Esophagus squamous epithelium (tissue), 5 donors: ENCODE measurements around the gene KHNYN. TPM values are rescaled to one million over a fixed set of nuclear protein-coding genes. Genes with fewer than 3 reads are reported as not detected.
"Not testable (repeated sequence)": the region's sequence is repeated elsewhere in the genome, so short reads cannot be mapped to it uniquely, and the experiment has no call there.

ENCODE experiments used
- DNase-seq: peaks from one replicate; lab custom pipeline; 2025; lab: John Stamatoyannopoulos, UW
- H3K27ac ChIP-seq, 4 donors: fragments of 200-600 bp; sonication (generic); one replicate each; pipeline ENCODE4 v1.5.1; 2016 to 2019; ENCODE audit warnings: mild to moderate bottlenecking in 1 of 4
- H3K27me3 ChIP-seq, 4 donors: fragments of 200-600 bp; sonication (generic); 1 replicate in 3 of 4; 2 replicates in 1 of 4; pipeline versions ENCODE4 v1.5.1 to v1.6.0; 2017 to 2021; ENCODE audit warnings: antibody characterized with exemption in 1 of 4
- H3K36me3 ChIP-seq, 3 donors: fragments of 200-600 bp; sonication (generic); one replicate each; pipeline ENCODE4 v1.5.1; 2016 to 2019
- H3K4me1 ChIP-seq, 3 donors: fragments of 200-600 bp; sonication (generic); one replicate each; pipeline ENCODE4 v1.5.1; 2017 to 2019
- H3K4me3 ChIP-seq, 4 donors: fragments of 200-600 bp; sonication (generic); 1 replicate in 3 of 4; 2 replicates in 1 of 4; pipeline ENCODE4 v1.5.1; 2016 to 2019; ENCODE audit warnings: mild to moderate bottlenecking in 2 of 4, moderate library complexity in 1 of 4
- H3K9me3 ChIP-seq, 3 donors: fragments of 200-600 bp; sonication (generic); one replicate each; pipeline ENCODE4 v1.5.1; 2016 to 2019
- CTCF ChIP-seq, 6 experiments: fragments of 450-650 bp in 4 of 6; fragments of 200-600 bp in 2 of 6; sonication (generic) in 2 of 6; IDR thresholded peaks; one replicate each; pipeline ENCODE4 v1.5.1; 2016 to 2019; ENCODE audit warnings: antibody characterized with exemption in 6 of 6, mild to moderate bottlenecking in 4 of 6, moderate library complexity in 4 of 6
- POLR2A ChIP-seq, 4 donors: fragments of 450-650 bp; IDR thresholded peaks; one replicate each; pipeline ENCODE4 v1.6.1; 2017; ENCODE audit warnings: antibody characterized with exemption in 4 of 4, mild to moderate bottlenecking in 4 of 4, moderate library complexity in 3 of 4
- WGBS, 2 donors: methylation state at CpG; one replicate each; pipeline ENCODE4 v1.1.5; 2018; 5-methylcytosine and 5-hydroxymethylcytosine counted together
- intact Hi-C: fragments of 100-400 bp; cut with DNase I; formaldehyde crosslinking; loops from one replicate; pipeline ENCODE4 v1.15.0; 2022
- total RNA-seq, 4 donors: library from RNA; depleted of rRNA; stranded (reverse); fragments of >200 nt; gene quantifications; one replicate each; pipeline ENCODE4 v1.1.0, GENCODE V29; 2016
- donor health status: DM: yes; HTN: yes; CAD: no.

Gene KHNYN
- total RNA-seq, 4 donors from 2014 or later, result 35.6 to 68.9 (median 42.9) TPM

- Histone ChIP-seq H3K4me1 (no peaks in the 10 kb centered on the region), H3K9me3 (no peaks in the 10 kb centered on the region), H3K27me3 (no peaks in the 10 kb centered on the region), H3K27ac (no peak overlapping the region), H3K4me3 (no peak overlapping the region), H3K36me3 (no peaks in the 10 kb centered on the region)
- 87 to 91% methylated on average over 3 of the region's 3 CpGs for whole genome bisulfite sequencing, 2 donors
- no peak for TF ChIP-seq CTCF (IDR thresholded peaks at IDR 0.05)
- intact Hi-C loops, result no loop called here
- no peak for DNase-seq
These were observed 36.1 kb downstream of the KHNYN start for GRCh38 chr14:24465805-24466204.

GRCh38 chr14:24470450-24470849 is 40.7 kb downstream of the KHNYN start:
- H3K9me3 ChIP-seq, H3K4me3 ChIP-seq, H3K27ac ChIP-seq, H3K36me3 ChIP-seq, H3K4me1 ChIP-seq, DNase-seq, intact Hi-C loops, H3K27me3 ChIP-seq: not testable (repeated sequence)
- 89 to 90% methylated on average over 2 of the region's 2 CpGs for WGBS, 2 donors

- intact Hi-C loops, result no loop called here
- WGBS, 2 donors, result 80% methylated on average over 8 of the region's 12 CpGs; no CpG with 5 or more reads in 1 of the 2 donors
- TF ChIP-seq CTCF (IDR thresholded peaks at IDR 0.05), result no peak
- TF ChIP-seq POLR2A (IDR thresholded peaks at IDR 0.05), result no peak
These were observed 43.5 kb downstream of the KHNYN start for GRCh38 chr14:24473211-24473610.

GRCh38 chr14:24475261-24475660 is 45.5 kb downstream of the KHNYN start:
- H3K27ac ChIP-seq, result no peak overlapping the region
- H3K4me3 ChIP-seq, result no peak overlapping the region
- H3K36me3 ChIP-seq, result no peaks in the 10 kb centered on the region
- no peaks in the 10 kb centered on the region for H3K9me3 ChIP-seq
- DNase-seq, result no peak
- intact Hi-C loops, result no loop called here
- WGBS, 2 donors, result 57 to 81% methylated on average over 4 of the region's 4 CpGs
- TF ChIP-seq POLR2A (IDR thresholded peaks at IDR 0.05), result no peak
- TF ChIP-seq CTCF (IDR thresholded peaks at IDR 0.05), result no peak
- H3K4me1 ChIP-seq, result no peaks in the 10 kb centered on the region
- no peaks in the 10 kb centered on the region for H3K27me3 ChIP-seq

More at GRCh38 chr14:24473211-24473610, 43.5 kb downstream of the KHNYN start:
- DNase-seq, result no peak
- H3K27me3 ChIP-seq, result no peaks in the 10 kb centered on the region
- H3K4me1 ChIP-seq, result no peaks in the 10 kb centered on the region
- H3K9me3 ChIP-seq, result no peaks in the 10 kb centered on the region
- no peaks in the 10 kb centered on the region for H3K36me3 ChIP-seq
- no peak overlapping the region for H3K4me3 ChIP-seq
- H3K27ac ChIP-seq, result no peak overlapping the region

- H3K4me3 ChIP-seq, H3K4me1 ChIP-seq, H3K36me3 ChIP-seq, H3K27ac ChIP-seq, H3K27me3 ChIP-seq, H3K9me3 ChIP-seq, DNase-seq, intact Hi-C loops: not testable (repeated sequence)
- 0% methylated on average over 1 of the region's 1 CpG; no CpG with 5 or more reads in 1 of the 2 donors for WGBS, 2 donors
These were observed 50.2 kb downstream of the KHNYN start for GRCh38 chr14:24479999-24480398.

GRCh38 chr14:24481622-24482324 is 52.0 kb downstream of the KHNYN start:
- no peaks in the 10 kb centered on the region for H3K36me3 ChIP-seq
- no peak overlapping the region for H3K27ac ChIP-seq
- no peak for DNase-seq
- H3K27me3 ChIP-seq, result no peaks in the 10 kb centered on the region
- WGBS, 2 donors, result 0 to 57% methylated on average over 2 to 5 of the region's 23 CpGs
- H3K4me1 ChIP-seq, result no peaks in the 10 kb centered on the region
- no peak overlapping the region for H3K4me3 ChIP-seq
- TF ChIP-seq POLR2A (IDR thresholded peaks at IDR 0.05) (no peak), CTCF (IDR thresholded peaks at IDR 0.05) (peak in 5 of 6 experiments; percentile 28 to 59 (median 35))
- no peaks in the 10 kb centered on the region for H3K9me3 ChIP-seq
- intact Hi-C loops, result no loop called here

GRCh38 chr14:24482699-24483303 is 53.0 kb downstream of the KHNYN start:
- DNase-seq, H3K27me3 ChIP-seq, H3K27ac ChIP-seq, H3K36me3 ChIP-seq, intact Hi-C loops, H3K9me3 ChIP-seq, H3K4me3 ChIP-seq, H3K4me1 ChIP-seq: not testable (repeated sequence)
- 30 to 50% methylated on average over 1 to 2 of the region's 2 CpGs for WGBS, 2 donors
